Stomach (tissue), 4 donors: Measurements from ENCODE around the gene ZNF277.

ENCODE experiments used
- CTCF ChIP-seq, 7 experiments: fragments of 450-650 bp in 4 of 7; fragments of 200-600 bp in 3 of 7; sonication (generic) in 3 of 7; IDR thresholded peaks; one replicate each; pipeline ENCODE4 v1.5.1; 2016 to 2019; ENCODE audit warnings: antibody characterized with exemption in 7 of 7, control low read depth in 2 of 7, mild to moderate bottlenecking in 1 of 7
- EP300 ChIP-seq: sonication (generic); formaldehyde crosslinking; IDR thresholded peaks from one replicate; pipeline ENCODE4 v1.6.1; 2017; ENCODE audit warnings: antibody characterized with exemption
- POLR2A ChIP-seq, 4 donors: fragments of 450-650 bp; IDR thresholded peaks; one replicate each; pipeline ENCODE4 v1.6.1; 2016; ENCODE audit warnings: antibody characterized with exemption in 4 of 4, control low read depth in 2 of 4, mild to moderate bottlenecking in 1 of 4, moderate library complexity in 1 of 4

DNA sequence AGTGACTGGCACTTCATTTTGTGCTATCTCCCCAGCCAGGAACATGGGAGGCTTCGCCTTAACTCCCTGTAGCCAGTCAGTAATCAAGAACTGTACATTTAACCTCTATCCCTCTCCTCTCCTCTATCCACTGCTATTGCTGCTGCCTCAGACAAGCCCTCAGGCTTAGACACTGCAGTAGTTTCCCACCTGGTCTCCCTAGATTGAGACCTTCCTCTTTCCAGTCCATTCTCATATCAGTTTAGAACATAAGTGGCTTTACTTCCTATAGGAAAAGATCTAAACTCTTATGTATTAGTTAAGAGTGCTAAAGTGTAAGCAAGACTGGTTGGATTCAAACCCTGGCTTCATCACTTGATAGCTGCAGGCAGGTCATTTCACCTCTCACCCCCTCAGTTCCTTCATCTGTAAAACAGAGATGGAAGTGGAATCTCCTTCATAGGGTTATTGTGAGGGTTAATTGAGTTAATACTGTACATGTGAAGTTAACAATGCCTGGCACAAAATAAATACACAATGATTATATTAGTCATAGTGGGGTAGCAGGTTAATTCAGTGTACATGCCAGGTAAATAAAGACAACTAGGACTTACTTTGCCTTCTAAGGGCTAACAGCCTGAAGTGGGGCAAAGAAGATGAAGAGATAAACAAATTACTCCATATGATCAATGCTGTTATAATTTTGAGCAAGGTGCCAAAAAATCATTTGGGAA is 76.1 kb downstream of the ZNF277 start:
- TF ChIP-seq CTCF (IDR thresholded peaks at IDR 0.05) (no peak), POLR2A (IDR thresholded peaks at IDR 0.05) (no peak), EP300 (no peak)
